ENCODE data around the gene PGGHG. TPM values are rescaled to one million over a fixed set of nuclear protein-coding genes. Genes with fewer than 3 reads are reported as not detected.
"Not testable (repeated sequence)": the region's sequence is repeated elsewhere in the genome, so short reads cannot be mapped to it uniquely, and the experiment has no call there.

The PGGHG gene
- total RNA-seq, 1 donor from 2014 or later, result 69.7 TPM

- Mint-ChIP-seq H3K36me3 (ENCODE audit: low read depth, unreplicated experiment) (peaks cover 7% of the 10 kb centered on the region), H3K27ac (ENCODE audit: unreplicated experiment) (no peak overlapping the region), H3K9me3 (ENCODE audit: unreplicated experiment) (no peaks in the 10 kb centered on the region), H3K27me3 (ENCODE audit: unreplicated experiment) (peaks cover 10% of the 10 kb centered on the region), H3K4me1 (ENCODE audit: unreplicated experiment) (peaks cover 43% of the 10 kb centered on the region), H3K4me3 (ENCODE audit: unreplicated experiment) (no peak overlapping the region)
- no peak for DNase-seq (ENCODE audit: low spot score)
- no peak for TF ChIP-seq CTCF (IDR thresholded peaks at IDR 0.05; ENCODE audit: unreplicated experiment)
These were observed 26.6 kb downstream of the PGGHG start for GRCh38 chr11:315516-315994.

- no peak for TF ChIP-seq CTCF (IDR thresholded peaks at IDR 0.05; ENCODE audit: unreplicated experiment)
- H3K36me3 Mint-ChIP-seq (ENCODE audit: low read depth, unreplicated experiment), result peaks cover 7% of the 10 kb centered on the region
- no peak for DNase-seq (ENCODE audit: low spot score)
- H3K9me3 Mint-ChIP-seq (ENCODE audit: unreplicated experiment), result no peaks in the 10 kb centered on the region
- H3K4me1 Mint-ChIP-seq (ENCODE audit: unreplicated experiment), result peaks cover 47% of the 10 kb centered on the region
- peaks cover 11% of the 10 kb centered on the region for H3K27me3 Mint-ChIP-seq (ENCODE audit: unreplicated experiment)
- H3K4me3 Mint-ChIP-seq (ENCODE audit: unreplicated experiment), result peak overlapping the region; percentile 62
- H3K27ac Mint-ChIP-seq (ENCODE audit: unreplicated experiment), result peak overlapping the region; percentile 57
These were observed 27.2 kb downstream of the PGGHG start for GRCh38 chr11:316031-316701.

- H3K27me3 Mint-ChIP-seq (ENCODE audit: unreplicated experiment), result peaks cover 11% of the 10 kb centered on the region
- peak overlapping the region; percentile 57 for H3K27ac Mint-ChIP-seq (ENCODE audit: unreplicated experiment)
- H3K4me1 Mint-ChIP-seq (ENCODE audit: unreplicated experiment), result peaks cover 44% of the 10 kb centered on the region
- H3K4me3 Mint-ChIP-seq (ENCODE audit: unreplicated experiment), result peak overlapping the region; percentile 62
- TF ChIP-seq CTCF (IDR thresholded peaks at IDR 0.05; ENCODE audit: unreplicated experiment), result no peak
- no peak for DNase-seq (ENCODE audit: low spot score)
- peaks cover 7% of the 10 kb centered on the region for H3K36me3 Mint-ChIP-seq (ENCODE audit: low read depth, unreplicated experiment)
- no peaks in the 10 kb centered on the region for H3K9me3 Mint-ChIP-seq (ENCODE audit: unreplicated experiment)
These were observed 28.0 kb downstream of the PGGHG start for GRCh38 chr11:316891-317301.

- Mint-ChIP-seq H3K4me3 (ENCODE audit: unreplicated experiment) (peak overlapping the region; percentile 70), H3K27me3 (ENCODE audit: unreplicated experiment) (peaks cover 11% of the 10 kb centered on the region), H3K27ac (ENCODE audit: unreplicated experiment) (peak overlapping the region; percentile 64), H3K4me1 (ENCODE audit: unreplicated experiment) (peaks cover 43% of the 10 kb centered on the region)
- DNase-seq (ENCODE audit: low spot score); H3K36me3 Mint-ChIP-seq (ENCODE audit: low read depth, unreplicated experiment); H3K9me3 Mint-ChIP-seq (ENCODE audit: unreplicated experiment): not testable (repeated sequence)
These were observed 28.9 kb downstream of the PGGHG start for GRCh38 chr11:317668-318404.

- peaks cover 36% of the 10 kb centered on the region for H3K4me1 Mint-ChIP-seq (ENCODE audit: unreplicated experiment)
- not testable (repeated sequence) for H3K36me3 Mint-ChIP-seq (ENCODE audit: low read depth, unreplicated experiment); DNase-seq (ENCODE audit: low spot score); H3K9me3 Mint-ChIP-seq (ENCODE audit: unreplicated experiment); H3K4me3 Mint-ChIP-seq (ENCODE audit: unreplicated experiment); H3K27ac Mint-ChIP-seq (ENCODE audit: unreplicated experiment)
- peaks cover 11% of the 10 kb centered on the region for H3K27me3 Mint-ChIP-seq (ENCODE audit: unreplicated experiment)
These were observed 29.6 kb downstream of the PGGHG start for GRCh38 chr11:318405-319120.

GRCh38 chr11:319121-319887 is 30.4 kb downstream of the PGGHG start:
- Mint-ChIP-seq H3K27ac (ENCODE audit: unreplicated experiment) (peak overlapping the region; percentile 77), H3K4me1 (ENCODE audit: unreplicated experiment) (peaks cover 33% of the 10 kb centered on the region), H3K4me3 (ENCODE audit: unreplicated experiment) (peak overlapping the region; percentile 98)
- H3K36me3 Mint-ChIP-seq (ENCODE audit: low read depth, unreplicated experiment); H3K9me3 Mint-ChIP-seq (ENCODE audit: unreplicated experiment); H3K27me3 Mint-ChIP-seq (ENCODE audit: unreplicated experiment); DNase-seq (ENCODE audit: low spot score): not testable (repeated sequence)

- DNase-seq (ENCODE audit: low spot score); H3K36me3 Mint-ChIP-seq (ENCODE audit: low read depth, unreplicated experiment); H3K27me3 Mint-ChIP-seq (ENCODE audit: unreplicated experiment); H3K9me3 Mint-ChIP-seq (ENCODE audit: unreplicated experiment): not testable (repeated sequence)
- peaks cover 37% of the 10 kb centered on the region for H3K4me1 Mint-ChIP-seq (ENCODE audit: unreplicated experiment)
- peak overlapping the region; percentile 98 for H3K4me3 Mint-ChIP-seq (ENCODE audit: unreplicated experiment)
- peak overlapping the region; percentile 97 for H3K27ac Mint-ChIP-seq (ENCODE audit: unreplicated experiment)
These were observed 31.0 kb downstream of the PGGHG start for GRCh38 chr11:319888-320273.

Measured in endothelial cell (in vitro differentiated cells).